Measurements from ENCODE around the gene POLDIP3.

POLDIP3 gene, protein sequence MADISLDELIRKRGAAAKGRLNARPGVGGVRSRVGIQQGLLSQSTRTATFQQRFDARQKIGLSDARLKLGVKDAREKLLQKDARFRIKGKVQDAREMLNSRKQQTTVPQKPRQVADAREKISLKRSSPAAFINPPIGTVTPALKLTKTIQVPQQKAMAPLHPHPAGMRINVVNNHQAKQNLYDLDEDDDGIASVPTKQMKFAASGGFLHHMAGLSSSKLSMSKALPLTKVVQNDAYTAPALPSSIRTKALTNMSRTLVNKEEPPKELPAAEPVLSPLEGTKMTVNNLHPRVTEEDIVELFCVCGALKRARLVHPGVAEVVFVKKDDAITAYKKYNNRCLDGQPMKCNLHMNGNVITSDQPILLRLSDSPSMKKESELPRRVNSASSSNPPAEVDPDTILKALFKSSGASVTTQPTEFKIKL

DNA sequence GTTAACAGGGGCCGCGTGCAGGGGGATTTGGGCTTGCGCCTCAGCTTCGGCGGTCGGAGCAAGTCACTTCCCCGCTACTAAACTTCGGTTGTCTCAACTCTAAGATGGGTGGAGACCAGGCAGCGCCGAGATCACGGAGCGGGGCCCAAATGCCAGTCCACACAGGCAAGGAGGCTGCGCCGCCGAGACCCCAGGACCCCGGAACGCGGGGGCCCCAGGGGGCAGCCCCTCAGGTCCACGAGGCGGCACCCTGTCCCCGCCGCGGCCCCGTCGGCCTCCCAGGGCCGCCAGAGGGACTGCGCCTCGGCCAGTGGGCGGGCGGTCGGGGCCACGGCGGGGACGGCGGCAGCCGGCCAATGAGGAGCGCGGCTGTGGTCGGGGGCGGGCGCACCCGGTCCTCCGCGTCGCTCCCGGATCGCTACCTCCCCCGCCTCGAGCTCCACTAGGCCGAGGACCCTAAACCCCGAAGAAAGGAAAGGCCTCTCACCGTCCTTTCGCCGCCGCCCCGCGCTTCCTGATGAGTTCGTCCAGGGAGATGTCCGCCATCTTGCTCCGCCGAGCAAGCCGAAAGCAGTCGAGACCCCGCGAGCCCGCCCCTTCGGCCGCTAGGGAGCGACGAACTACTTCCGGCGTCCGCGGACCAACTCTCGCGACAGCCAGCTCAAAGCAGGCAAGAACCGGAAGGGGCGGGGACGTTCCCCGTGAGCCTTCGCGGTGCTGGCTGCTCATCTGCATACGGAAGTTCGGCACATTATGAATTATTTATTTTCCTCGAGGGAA lies at the start of gene POLDIP3:
TSS of gene POLDIP3 (minus strand) at position 572 of the 780 bp plus-strand sequence. CDS start at position 546, 26 bp downstream.
- DNase-seq (ENCODE audit: low read depth in 3 of 3), result peak; percentile 96 to 99 (median 96)

DNA sequence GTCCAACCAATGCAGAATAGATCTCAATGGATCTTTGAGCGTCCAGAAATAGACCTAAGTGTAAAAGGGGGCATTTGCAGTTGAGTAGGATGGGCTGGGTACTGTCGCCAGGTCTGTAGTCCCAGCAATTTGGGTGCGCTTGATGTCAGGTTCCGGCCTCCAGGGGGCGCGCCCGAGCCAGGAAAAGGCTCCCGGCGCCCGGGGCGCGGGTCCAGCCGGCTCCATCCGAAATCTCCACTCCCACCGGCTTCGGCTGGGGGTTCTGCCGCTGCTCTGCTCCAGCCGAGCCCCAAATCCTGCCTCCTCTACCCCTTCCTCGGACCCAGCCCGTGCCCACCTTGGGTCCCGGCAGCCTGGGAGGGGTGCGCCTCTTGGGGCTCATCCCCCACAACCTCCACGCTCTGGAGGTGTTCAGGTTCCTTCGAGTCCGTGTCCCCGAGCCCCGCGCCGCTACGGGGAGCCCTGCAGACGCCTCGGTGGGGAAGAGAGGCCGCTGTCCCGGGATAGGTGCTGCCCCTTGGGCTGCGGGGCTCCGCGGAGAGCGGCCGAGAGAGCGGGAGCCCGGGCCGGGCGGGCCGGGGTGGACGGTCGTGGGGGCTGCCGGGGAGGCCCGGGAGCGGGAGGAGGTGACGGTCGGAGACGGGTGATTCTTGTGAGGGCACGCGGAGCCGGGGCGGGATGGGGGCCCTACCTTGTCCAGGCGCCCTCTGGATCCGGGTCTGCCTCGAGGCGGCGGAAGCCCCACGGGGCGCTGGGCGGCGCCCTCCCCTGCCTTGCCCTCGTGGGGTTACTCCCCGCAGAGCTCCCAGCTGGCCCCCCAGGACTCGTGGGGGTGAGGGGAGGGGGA lies 47.5 kb upstream of the POLDIP3 start:
- peak; percentile 62 to 75 (median 64) for DNase-seq (ENCODE audit: low read depth in 3 of 3)

DNA sequence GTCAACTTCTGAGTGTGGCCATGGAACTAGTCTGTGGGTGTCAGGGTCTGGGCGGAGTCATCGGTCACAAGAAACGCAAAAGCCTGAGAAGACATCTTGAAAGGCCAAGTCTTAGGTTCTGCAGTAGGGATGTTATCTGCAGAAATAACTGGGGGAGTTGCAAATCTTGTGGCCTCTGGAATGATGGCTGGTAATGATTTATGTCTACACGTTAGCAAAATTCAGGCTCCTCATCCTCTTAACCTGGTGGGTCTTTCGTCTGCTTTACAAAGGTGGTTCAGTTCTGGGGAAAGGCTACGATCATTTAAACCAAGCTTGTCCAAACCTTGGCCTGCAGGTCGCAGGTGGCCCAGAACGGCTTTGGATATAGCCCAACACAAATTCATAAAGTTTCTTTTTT lies 41.9 kb upstream of the POLDIP3 start:
- DNase-seq (ENCODE audit: low read depth in 3 of 3), result no peak

DNA sequence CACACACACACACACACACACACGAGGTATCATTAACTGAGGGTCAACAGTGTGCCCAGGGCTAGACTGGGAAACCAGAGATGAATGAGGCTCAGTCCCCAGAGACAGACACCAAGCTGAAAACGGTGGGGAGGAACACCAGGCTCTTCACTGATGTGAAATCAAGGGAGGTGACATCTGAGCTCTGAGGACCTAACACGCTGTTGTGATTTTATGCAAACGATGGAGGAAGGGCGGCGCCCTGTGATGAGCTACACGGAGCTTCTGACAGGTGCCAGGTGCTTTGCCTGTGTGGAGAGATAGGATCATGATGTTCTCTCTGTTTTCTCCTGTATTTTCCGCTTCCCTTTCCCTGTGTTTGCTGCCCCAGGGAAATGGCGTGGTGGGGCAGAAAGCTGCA lies 41.0 kb upstream of the POLDIP3 start:
- DNase-seq (ENCODE audit: low read depth in 3 of 3), result no peak

DNA sequence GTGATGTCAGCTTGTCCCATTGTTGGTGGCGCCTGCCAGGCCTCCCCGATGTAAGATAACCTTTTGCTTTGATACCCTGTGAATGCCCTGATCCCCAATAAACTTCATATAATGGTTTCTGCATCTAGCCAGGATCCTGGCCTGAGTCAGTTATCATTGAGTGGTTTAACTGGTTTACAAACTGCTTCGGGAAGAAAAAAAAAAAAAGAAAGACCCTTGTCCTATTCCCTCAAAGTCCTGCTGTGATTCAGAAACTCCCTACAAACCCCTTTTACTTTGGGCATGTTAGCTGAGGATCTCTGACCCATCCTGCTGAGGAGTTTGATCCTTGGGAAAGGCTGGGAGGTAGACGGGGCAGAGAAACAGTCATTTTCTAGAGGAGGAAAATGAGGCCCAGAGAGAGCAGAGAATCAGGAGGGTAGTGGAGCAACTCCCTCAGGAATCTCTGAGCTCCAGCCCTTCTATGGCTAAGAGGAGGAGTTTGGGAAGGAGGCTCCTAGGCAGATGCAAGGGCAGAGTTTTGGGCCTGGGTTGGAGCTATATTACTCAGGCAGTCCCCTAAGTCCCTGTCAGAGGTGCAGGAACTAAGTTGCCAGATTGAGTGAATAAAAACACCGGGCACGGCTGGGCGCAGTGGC lies 39.9 kb upstream of the POLDIP3 start:
- no peak for DNase-seq (ENCODE audit: low read depth in 3 of 3)

DNA sequence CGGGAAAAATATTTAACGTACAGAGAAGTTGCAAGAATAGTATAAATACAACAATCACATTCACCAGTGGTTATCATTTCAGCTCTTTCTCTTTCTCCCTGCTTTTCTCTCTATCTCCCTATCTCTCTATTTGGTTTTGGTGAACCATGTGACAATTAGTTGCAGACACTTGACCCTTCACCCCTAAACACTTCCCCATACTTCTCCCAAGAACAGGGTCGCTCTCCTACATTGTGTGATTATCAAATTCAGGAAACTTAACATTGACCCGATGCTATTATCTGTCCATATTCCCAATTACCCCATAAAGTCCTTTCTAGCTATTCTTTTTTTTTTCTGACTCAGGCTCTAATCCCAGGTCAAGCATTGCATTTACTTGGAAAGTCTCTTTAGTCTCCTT lies 39.3 kb upstream of the POLDIP3 start:
- no peak for DNase-seq (ENCODE audit: low read depth in 3 of 3)

DNA sequence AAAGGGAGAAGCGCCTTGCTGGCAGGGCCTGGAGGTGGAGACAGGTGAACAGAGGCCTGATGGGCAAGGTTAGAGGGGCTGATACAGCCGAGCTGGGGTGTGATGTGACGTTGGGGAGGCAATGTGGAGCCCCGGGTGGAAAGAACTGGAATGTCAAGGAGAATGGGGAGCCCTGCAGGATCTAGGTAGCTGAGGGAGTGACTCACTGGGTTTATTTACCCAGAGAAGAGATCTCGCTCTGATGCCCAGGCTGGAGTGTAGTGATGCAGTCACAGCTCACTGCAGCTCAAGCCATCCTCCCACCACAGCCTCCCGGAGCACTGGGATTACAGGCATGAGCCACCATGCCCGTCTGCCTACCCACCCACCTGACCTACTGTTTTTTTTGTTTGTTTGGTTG lies 36.5 kb upstream of the POLDIP3 start:
- no peak for DNase-seq (ENCODE audit: low read depth in 3 of 3)

DNA sequence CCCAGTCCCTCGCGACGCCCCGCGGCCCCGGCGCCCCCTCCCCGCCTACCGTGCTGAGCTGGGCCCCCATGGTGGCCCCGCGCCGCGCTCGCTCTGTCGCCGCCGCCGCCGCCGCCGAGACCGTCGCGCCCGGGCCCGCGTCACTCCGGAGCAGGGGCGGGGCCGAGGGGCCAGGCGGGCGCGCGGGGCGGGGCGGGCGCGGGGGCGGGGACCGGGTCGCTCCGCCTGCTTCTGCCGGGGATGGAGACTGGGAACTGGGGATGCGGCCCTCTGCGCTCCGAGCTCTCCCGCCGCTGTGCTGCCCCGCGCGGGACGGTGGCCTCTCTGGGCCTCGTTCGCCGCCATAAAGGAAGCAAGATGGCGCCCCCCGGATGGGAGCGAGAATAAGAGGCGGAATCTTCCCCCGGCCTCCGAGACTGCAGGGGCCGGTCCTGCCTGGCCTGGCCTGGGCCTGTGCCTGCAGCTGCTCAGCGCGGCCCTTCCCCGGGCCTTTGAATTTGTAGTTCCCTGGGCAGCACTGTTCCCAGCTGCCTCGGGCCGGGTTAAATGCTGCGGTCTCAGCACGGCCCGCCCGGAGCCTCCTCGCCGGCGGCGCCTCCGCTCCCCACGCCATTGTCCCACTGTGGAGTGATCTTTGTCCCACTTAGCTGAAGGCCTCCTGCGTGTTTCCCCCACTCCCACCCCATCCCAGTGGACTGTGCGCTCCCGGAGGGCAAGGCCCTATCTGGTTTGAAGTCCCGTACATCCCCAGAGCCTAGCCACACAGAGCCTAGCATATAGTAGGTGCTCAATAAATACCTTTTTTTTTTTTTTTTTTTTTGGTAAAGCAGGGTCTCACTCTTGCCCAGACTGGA lies 34.8 kb upstream of the POLDIP3 start, which contains the start of gene CYB5R3:
TSS of gene CYB5R3 (minus strand) at position 147 of the 854 bp plus-strand sequence. CDS start at position 70, 77 bp downstream.
- peak; percentile 54 to 82 (median 61) for DNase-seq (ENCODE audit: low read depth in 3 of 3)

DNA sequence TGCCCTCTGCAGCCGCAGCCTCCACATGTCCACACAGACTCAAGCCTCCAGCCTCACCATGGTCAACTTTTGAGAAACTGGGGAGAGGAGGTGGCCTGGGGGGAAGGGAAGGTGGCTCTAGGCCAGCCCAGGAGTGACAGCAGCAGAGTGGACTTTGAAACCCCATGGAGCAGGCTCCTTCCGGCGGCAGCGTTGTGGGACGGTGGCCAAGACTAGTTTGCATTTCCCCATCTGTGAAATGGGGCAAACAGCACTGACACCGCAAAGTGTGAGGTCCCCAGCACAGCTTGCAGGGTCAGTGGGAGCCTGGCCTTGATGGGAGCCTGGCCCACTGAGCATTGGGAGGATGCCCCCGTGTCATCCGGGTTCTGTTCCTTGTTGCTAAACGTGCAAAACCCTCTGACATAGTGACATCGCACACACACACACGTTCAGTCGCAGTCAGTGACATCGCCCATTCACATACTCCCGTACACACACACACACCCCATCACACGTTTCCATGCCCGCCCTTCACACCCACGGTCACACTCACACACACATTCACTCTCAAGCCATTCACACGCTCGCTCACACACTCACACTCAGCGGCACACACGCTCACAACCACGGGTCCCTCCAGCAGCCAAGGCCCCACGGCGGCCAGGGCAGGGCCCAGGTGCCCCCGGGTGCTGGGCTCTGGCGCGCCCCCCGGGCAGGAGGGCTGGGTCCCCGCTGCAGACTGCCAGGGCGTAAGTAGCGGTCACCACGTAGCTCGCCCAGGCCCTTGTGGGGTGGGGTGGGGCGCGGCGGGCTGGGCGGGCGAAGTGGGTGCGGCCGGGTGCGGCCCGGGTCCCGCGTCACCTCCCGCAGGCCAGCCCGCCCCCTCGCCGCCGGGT lies 33.9 kb upstream of the POLDIP3 start:
- DNase-seq (ENCODE audit: low read depth in 3 of 3), result peak in 1 of 3 experiments; percentile 8

DNA sequence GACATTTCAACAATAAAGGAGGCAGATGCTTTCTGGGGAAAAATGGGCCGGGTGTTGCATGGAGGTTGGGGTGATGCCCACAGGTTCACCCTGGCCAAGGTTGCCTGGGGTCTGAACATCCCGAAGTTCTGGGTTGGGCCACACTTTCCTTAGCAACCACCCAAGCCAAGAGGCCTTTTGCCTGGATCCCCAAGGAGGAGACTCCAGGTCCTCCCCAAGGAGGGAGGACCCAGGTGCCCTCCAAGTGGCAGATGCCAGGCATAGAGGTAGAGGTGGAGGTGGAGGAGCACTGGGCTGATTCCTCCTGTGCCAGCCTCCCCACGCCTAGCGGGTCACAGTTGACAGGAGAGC lies 33.3 kb upstream of the POLDIP3 start:
- no peak for DNase-seq (ENCODE audit: low read depth in 3 of 3)

DNA sequence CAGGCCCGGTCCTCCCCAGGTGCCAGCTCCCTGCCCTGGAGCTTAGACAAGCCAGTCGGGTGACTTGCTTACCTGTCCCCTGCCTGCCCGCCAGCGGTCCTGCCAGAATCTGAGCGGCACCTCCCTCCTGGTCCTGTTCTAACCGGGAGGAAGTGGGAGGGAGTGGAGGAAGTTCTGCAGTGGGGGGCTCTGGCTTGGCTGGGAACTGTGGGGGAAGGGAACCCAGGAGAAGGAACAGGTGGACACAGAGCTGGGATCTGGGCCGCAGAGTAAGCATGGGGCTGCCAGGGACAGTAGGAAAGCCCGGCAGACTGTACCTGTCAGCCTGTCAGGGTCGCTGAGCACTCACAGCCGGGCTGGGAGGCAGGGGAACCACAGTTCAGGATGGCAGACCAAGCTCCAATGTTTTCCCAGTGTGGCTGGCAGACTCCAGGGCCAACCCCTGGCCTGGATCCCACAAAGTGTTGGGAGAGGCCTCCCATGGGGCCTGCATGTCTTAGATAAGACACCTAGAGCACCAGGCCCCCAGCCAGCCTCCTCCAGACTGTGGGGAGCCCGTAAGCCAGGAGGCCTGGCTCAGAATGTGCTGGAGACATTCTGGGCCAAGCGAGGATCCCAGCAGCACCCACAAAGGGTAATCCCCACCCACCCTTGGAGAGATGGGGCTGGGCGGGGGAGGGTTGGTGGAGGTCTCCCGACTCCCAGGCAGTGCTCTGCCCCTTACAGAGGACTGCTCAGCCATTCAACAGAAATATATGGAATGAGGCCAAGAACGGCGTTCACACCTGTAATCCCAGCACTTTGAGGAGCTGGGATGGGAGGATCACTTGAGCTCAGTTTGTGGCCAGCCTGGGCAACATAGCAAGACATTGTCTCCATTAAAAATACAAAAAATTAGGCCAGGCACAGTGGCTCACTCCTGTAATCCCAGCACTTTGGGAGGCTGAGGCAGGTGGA lies 32.2 kb upstream of the POLDIP3 start:
- no peak for DNase-seq (ENCODE audit: low read depth in 3 of 3)

DNA sequence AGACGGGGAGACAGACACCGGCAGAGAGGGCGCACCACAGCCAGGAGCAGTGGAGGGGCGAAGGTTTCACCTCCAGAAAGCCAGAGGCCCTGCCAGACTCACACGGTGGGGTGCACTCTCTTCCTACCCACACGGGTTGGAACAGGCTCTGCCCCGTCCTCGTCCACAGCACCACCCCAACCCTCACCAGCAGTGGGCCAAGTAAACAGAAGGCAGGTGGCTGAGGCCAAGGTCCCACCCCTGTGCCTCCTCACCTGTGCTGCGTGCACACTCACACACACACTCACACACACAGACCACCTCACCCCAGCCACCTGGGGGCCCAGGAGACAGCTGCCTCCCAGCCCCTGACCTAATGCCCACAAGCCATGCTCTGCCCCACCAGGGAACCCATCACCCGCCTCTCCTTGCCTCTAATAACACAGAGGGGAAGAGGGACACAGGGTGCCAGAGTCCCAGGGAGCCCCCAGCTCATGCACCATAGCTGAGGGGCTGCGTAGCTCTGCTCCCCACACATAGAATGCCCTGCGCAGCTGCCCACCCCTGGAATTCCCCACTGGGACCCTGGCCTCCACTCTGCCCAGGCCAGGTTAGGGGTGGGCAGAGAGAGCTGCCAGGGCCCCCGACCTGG lies 31.4 kb upstream of the POLDIP3 start:
- no peak for DNase-seq (ENCODE audit: low read depth in 3 of 3)

DNA sequence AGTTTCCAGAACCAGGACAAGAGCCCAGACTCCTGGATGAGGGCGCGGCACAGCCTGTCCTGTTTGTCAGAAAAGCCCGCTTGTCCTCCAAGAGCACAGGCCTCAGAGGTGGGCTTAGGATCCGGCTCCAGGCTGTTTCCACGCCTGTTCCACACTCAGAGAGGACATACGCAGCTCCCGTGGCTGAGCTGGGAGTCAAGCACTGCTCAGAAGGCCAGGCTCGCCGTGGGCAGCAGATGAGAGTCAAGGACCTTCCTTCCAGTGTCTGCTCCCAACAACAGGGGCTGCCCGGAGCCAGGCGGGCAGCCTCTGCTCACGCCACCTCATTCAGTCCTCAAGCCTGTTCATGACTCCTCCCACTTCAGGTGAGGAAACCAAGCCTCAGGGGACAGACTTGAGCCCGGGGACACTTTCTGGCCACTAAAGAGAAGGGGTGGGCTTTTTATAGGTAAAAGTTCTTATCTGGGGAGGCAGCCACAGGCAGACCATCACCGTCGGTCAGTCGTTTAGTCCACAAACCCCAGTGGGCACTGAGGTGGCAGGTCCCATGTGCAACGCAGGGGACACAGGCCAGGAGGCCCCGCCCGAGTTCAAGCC lies 30.8 kb upstream of the POLDIP3 start:
- no peak for DNase-seq (ENCODE audit: low read depth in 3 of 3)

DNA sequence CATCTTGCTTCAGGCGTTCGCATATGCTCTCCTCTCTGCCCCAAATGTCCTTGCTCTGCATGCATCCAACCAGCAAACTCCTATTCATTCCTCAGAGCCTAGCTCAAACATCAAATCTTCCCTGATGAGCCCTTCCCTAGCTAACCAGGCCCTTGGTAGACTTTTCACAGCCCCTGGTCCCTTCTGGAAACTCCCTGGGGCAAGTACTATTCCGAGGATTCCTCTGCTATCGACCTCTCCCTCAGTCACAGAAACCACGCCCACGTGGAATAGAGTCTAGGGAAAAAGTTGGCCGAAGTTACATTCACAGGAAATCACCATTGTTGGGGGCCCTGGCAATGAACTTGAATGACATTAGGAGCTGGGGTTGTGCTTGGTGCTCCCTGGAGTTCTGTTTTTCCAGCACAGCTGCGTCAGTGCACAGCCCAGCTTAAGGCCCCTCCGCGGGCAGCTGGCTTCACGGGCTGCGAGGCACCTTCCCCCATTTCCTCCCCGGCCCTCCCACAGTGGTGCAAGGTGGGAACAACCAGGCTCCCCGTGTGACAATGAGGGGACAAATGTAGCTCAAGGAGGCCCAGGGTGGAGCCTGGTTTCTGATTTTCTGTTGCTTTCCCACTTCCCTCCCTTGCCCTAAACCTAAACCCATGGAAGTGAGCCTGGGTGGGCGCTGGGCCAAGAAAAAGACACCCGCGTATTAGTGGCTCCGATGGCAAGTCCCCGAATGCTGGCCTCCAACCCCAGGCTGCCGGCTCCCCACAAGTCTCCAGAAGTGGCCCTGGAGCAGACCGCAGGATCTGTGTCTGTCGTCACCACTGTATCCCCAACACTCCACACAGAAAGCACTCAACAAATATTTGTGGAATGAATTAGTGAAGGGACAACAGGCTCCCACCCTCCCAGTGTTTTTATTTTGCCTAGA lies 30.0 kb upstream of the POLDIP3 start:
- no peak for DNase-seq (ENCODE audit: low read depth in 3 of 3)

DNA sequence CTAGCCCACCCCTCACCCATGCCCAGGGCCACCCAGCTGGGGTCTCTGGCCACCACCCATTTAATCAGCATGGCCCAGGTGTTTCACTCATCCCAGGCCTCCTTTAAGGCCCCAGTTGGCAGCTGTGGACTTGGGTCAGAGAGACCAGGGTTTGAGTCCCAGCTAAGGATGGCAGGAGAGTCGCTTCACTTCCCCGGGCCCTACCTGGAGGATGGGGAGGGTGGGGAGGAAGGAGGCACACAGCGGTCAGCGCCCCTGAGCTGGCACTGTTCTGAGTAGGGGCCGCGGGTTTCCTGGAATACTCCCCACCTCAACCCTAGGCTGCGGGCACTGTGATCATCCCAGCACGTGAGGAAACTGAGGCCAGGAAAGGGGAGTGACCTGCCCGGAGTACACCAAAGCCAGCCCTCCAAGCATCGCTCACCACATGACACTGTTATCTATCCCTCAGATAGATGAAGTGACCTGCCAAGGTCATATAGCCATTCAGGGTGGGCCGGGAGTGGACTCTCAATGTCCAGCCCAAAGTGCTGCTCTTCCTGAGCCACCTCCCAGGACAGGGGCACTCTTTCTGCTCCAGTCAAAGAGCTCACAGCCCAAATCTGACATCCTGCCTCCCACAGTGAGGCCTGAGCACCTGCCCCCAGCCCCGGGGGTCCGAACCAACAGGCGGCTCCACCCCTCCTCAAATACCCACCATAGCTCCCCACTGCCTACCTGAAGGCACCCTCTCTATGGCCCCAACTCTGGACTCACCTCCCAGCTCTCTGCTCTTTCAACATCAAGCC lies 29.1 kb upstream of the POLDIP3 start:
- no peak for DNase-seq (ENCODE audit: low read depth in 3 of 3)
